ENCODE data around the gene TMBIM4.
"Not testable (repeated sequence)": the region's sequence is repeated elsewhere in the genome, so short reads cannot be mapped to it uniquely, and the experiment has no call there.

The TMBIM4 gene

GRCh38 chr12:66190519-66191370 is 20.9 kb upstream of the TMBIM4 start:
- H3K4me1 Mint-ChIP-seq: no peaks in the 10 kb centered on the region
- no peak overlapping the region for H3K4me3 Mint-ChIP-seq
- no peaks in the 10 kb centered on the region for H3K9me3 Mint-ChIP-seq
- H3K27me3 Mint-ChIP-seq: peaks cover 72% of the 10 kb centered on the region
- ATAC-seq: no peak
- DNase-seq: no peak
- H3K27ac Mint-ChIP-seq: no peak overlapping the region

GRCh38 chr12:66189889-66190288 is 20.1 kb upstream of the TMBIM4 start:
- Mint-ChIP-seq H3K27me3 (peaks cover 72% of the 10 kb centered on the region), H3K27ac (no peak overlapping the region), H3K4me1 (no peaks in the 10 kb centered on the region)

GRCh38 chr12:66189486-66189843 is 19.7 kb upstream of the TMBIM4 start:
- no peak for DNase-seq
- no peak overlapping the region for H3K27ac Mint-ChIP-seq
- peak overlapping the region in 1 of 2 donors; percentile 37 for H3K4me3 Mint-ChIP-seq
- no peak for ATAC-seq
- peaks cover 72% of the 10 kb centered on the region for H3K27me3 Mint-ChIP-seq
- peaks cover 5% of the 10 kb centered on the region in 2 donors for H3K9me3 Mint-ChIP-seq
- H3K4me1 Mint-ChIP-seq: no peaks in the 10 kb centered on the region

More at GRCh38 chr12:66189889-66190288, 20.1 kb upstream of the TMBIM4 start:
- ATAC-seq (no peak), DNase-seq (no peak)
- no peak overlapping the region for H3K4me3 Mint-ChIP-seq
- peaks cover under 1% of the 10 kb centered on the region in 2 donors for H3K9me3 Mint-ChIP-seq

GRCh38 chr12:66188584-66189485 is 19.0 kb upstream of the TMBIM4 start, which contains the start of gene IRAK3:
TSS of gene IRAK3 (plus strand) at chr12:66189214. CDS start at chr12:66189300, 86 bp downstream.
- peaks cover 7 to 9% of the 10 kb centered on the region in 2 donors for H3K9me3 Mint-ChIP-seq
- no peaks in the 10 kb centered on the region for H3K4me1 Mint-ChIP-seq

GRCh38 chr12:66187821-66188220 is 18.0 kb upstream of the TMBIM4 start:
- Mint-ChIP-seq H3K27ac (no peak overlapping the region), H3K9me3 (peaks cover 7 to 9% of the 10 kb centered on the region in 2 donors), H3K4me1 (no peaks in the 10 kb centered on the region), H3K4me3 (no peak overlapping the region), H3K27me3 (peaks cover 74% of the 10 kb centered on the region)
- ATAC-seq (no peak), DNase-seq (no peak)

More at GRCh38 chr12:66188584-66189485, 19.0 kb upstream of the TMBIM4 start, which contains the start of gene IRAK3:
- DNase-seq (peak; percentile 38 to 52), ATAC-seq (peak; percentile 83)
- H3K27ac Mint-ChIP-seq: peak within 1 kb of the TSS; percentile 5 to 50
- peaks cover 72% of the 10 kb centered on the region for H3K27me3 Mint-ChIP-seq
- peak within 1 kb of the TSS; percentile 75 to 85 for H3K4me3 Mint-ChIP-seq

- no peak for DNase-seq
- Mint-ChIP-seq H3K4me3 (no peak overlapping the region), H3K4me1 (no peaks in the 10 kb centered on the region), H3K9me3 (peaks cover 7 to 9% of the 10 kb centered on the region in 2 donors), H3K27ac (no peak overlapping the region), H3K27me3 (peaks cover 81% of the 10 kb centered on the region)
- no peak for ATAC-seq
Observed at GRCh38 chr12:66187036-66187435, 17.2 kb upstream of the TMBIM4 start.

- not testable (repeated sequence) for H3K27ac Mint-ChIP-seq, H3K4me3 Mint-ChIP-seq, H3K9me3 Mint-ChIP-seq, H3K4me1 Mint-ChIP-seq, DNase-seq, ATAC-seq
- H3K27me3 Mint-ChIP-seq: peaks cover 63% of the 10 kb centered on the region
Observed at GRCh38 chr12:66184822-66185221, 15.0 kb upstream of the TMBIM4 start.

GRCh38 chr12:66182956-66183355 is 13.2 kb upstream of the TMBIM4 start:
- Mint-ChIP-seq H3K27ac (no peak overlapping the region), H3K27me3 (peaks cover 68% of the 10 kb centered on the region), H3K4me3 (no peak overlapping the region)

GRCh38 chr12:66176105-66176900 is 6.5 kb upstream of the TMBIM4 start:
- Mint-ChIP-seq H3K4me3 (no peak overlapping the region), H3K27me3 (peaks cover 34% of the 10 kb centered on the region), H3K4me1 (no peaks in the 10 kb centered on the region), H3K27ac (no peak overlapping the region), H3K9me3 (no peaks in the 10 kb centered on the region)
- ATAC-seq (no peak), DNase-seq (no peak)

More at GRCh38 chr12:66182956-66183355, 13.2 kb upstream of the TMBIM4 start:
- Mint-ChIP-seq H3K9me3 (peaks cover 7 to 9% of the 10 kb centered on the region in 2 donors), H3K4me1 (no peaks in the 10 kb centered on the region)
- DNase-seq (no peak), ATAC-seq (no peak)

- not testable (repeated sequence) for ATAC-seq, H3K4me1 Mint-ChIP-seq, H3K9me3 Mint-ChIP-seq, DNase-seq, H3K4me3 Mint-ChIP-seq, H3K27ac Mint-ChIP-seq
- peaks cover 34% of the 10 kb centered on the region for H3K27me3 Mint-ChIP-seq
Observed at GRCh38 chr12:66174391-66175325, 4.9 kb upstream of the TMBIM4 start.

GRCh38 chr12:66170606-66171005 is 810 bp upstream of the TMBIM4 start:
- Mint-ChIP-seq H3K27me3 (peaks cover 5% of the 10 kb centered on the region), H3K9me3 (peaks cover 2 to 8% of the 10 kb centered on the region in 2 donors), H3K27ac (peak overlapping the region in 1 of 2 donors; percentile 99), H3K4me1 (peaks cover 44% of the 10 kb centered on the region), H3K4me3 (peak overlapping the region; percentile 98 to 99)
- DNase-seq (no peak), ATAC-seq (no peak)

GRCh38 chr12:66168410-66168809 is 1.4 kb downstream of the TMBIM4 start:
- Mint-ChIP-seq H3K27ac (peak overlapping the region; percentile 4 to 81), H3K27me3 (no peaks in the 10 kb centered on the region), H3K9me3 (peaks cover 13 to 17% of the 10 kb centered on the region in 2 donors), H3K4me1 (peaks cover 60% of the 10 kb centered on the region), H3K4me3 (peak overlapping the region; percentile 98 to 99)
- no peak for ATAC-seq
- no peak for DNase-seq

- Mint-ChIP-seq H3K27me3 (no peaks in the 10 kb centered on the region), H3K9me3 (peaks cover 22 to 23% of the 10 kb centered on the region in 2 donors), H3K27ac (no peak overlapping the region), H3K4me1 (peaks cover 76% of the 10 kb centered on the region), H3K4me3 (peak overlapping the region; percentile 1 to 4)
- ATAC-seq (no peak), DNase-seq (no peak)
Observed at GRCh38 chr12:66166561-66166960, 3.2 kb downstream of the TMBIM4 start.

- H3K27me3 Mint-ChIP-seq: no peaks in the 10 kb centered on the region
- H3K9me3 Mint-ChIP-seq: peaks cover 22 to 23% of the 10 kb centered on the region in 2 donors
- H3K4me1 Mint-ChIP-seq: peaks cover 67% of the 10 kb centered on the region
- DNase-seq (no peak), ATAC-seq (no peak)
- H3K27ac Mint-ChIP-seq: no peak overlapping the region
- no peak overlapping the region for H3K4me3 Mint-ChIP-seq
Observed at GRCh38 chr12:66165141-66165540, 4.7 kb downstream of the TMBIM4 start.
